Measurements from ENCODE around the gene FAM149B1. TPM values are rescaled to one million over a fixed set of nuclear protein-coding genes. Genes with fewer than 3 reads are reported as not detected.
A peak's percentile ranks its signal among the peaks of the same experiment; 100 is the strongest.

Gene FAM149B1
- polyA plus RNA-seq (2012; ENCODE audit: insufficient read length, low read depth), result 8.6 TPM

- TF ChIP-seq REST (IDR thresholded peaks at IDR 0.05; ENCODE audit: insufficient read depth in 1 of 2, low read depth in 2 of 2, low read length in 2 of 2), result no peak
- TF ChIP-seq FOXP2 (optimal IDR thresholded peaks at IDR 0.05; ENCODE audit: borderline replicate concordance, extremely low read depth, extremely low read length, insufficient read depth), result peak; percentile 43
- no peak for TF ChIP-seq SIN3A (IDR thresholded peaks at IDR 0.05; ENCODE audit: borderline replicate concordance, insufficient read depth, low read length)
- peak; percentile 92 for TF ChIP-seq TAF1 (IDR thresholded peaks at IDR 0.05; ENCODE audit: borderline replicate concordance, insufficient read depth, low read length)
- TF ChIP-seq POLR2AphosphoS5 (IDR thresholded peaks at IDR 0.05; ENCODE audit: low read depth, low read length), result peak; percentile 86
These were observed at the start of gene FAM149B1, which contains the start of gene ECD for GRCh38 chr10:73167783-73168464. FAM149B1 (plus strand) TSS chr10:73168119; CDS start chr10:73168340, 221 bp downstream. ECD (minus strand) TSS chr10:73168008; CDS start chr10:73163937, 4,071 bp downstream.

- TF ChIP-seq SIN3A (IDR thresholded peaks at IDR 0.05; ENCODE audit: borderline replicate concordance, insufficient read depth, low read length), result no peak
- no peak for TF ChIP-seq TAF1 (IDR thresholded peaks at IDR 0.05; ENCODE audit: borderline replicate concordance, insufficient read depth, low read length)
- TF ChIP-seq REST (IDR thresholded peaks at IDR 0.05; ENCODE audit: insufficient read depth in 1 of 2, low read depth in 2 of 2, low read length in 2 of 2), result no peak
- no peak for TF ChIP-seq FOXP2 (optimal IDR thresholded peaks at IDR 0.05; ENCODE audit: borderline replicate concordance, extremely low read depth, extremely low read length, insufficient read depth)
- TF ChIP-seq POLR2AphosphoS5 (IDR thresholded peaks at IDR 0.05; ENCODE audit: low read depth, low read length), result no peak
These were observed 48.5 kb upstream of the FAM149B1 start for GRCh38 chr10:73119457-73119856.

GRCh38 chr10:73119952-73120351 is 48.0 kb upstream of the FAM149B1 start:
- no peak for TF ChIP-seq REST (IDR thresholded peaks at IDR 0.05; ENCODE audit: insufficient read depth in 1 of 2, low read depth in 2 of 2, low read length in 2 of 2)
- TF ChIP-seq POLR2AphosphoS5 (IDR thresholded peaks at IDR 0.05; ENCODE audit: low read depth, low read length), result no peak
- TF ChIP-seq TAF1 (IDR thresholded peaks at IDR 0.05; ENCODE audit: borderline replicate concordance, insufficient read depth, low read length), result no peak
- TF ChIP-seq FOXP2 (optimal IDR thresholded peaks at IDR 0.05; ENCODE audit: borderline replicate concordance, extremely low read depth, extremely low read length, insufficient read depth), result no peak
- TF ChIP-seq SIN3A (IDR thresholded peaks at IDR 0.05; ENCODE audit: borderline replicate concordance, insufficient read depth, low read length), result no peak

GRCh38 chr10:73126343-73126742 is 41.6 kb upstream of the FAM149B1 start:
- TF ChIP-seq POLR2AphosphoS5 (IDR thresholded peaks at IDR 0.05; ENCODE audit: low read depth, low read length) (no peak), TAF1 (IDR thresholded peaks at IDR 0.05; ENCODE audit: borderline replicate concordance, insufficient read depth, low read length) (no peak), REST (IDR thresholded peaks at IDR 0.05; ENCODE audit: insufficient read depth in 1 of 2, low read depth in 2 of 2, low read length in 2 of 2) (no peak), FOXP2 (optimal IDR thresholded peaks at IDR 0.05; ENCODE audit: borderline replicate concordance, extremely low read depth, extremely low read length, insufficient read depth) (no peak), SIN3A (IDR thresholded peaks at IDR 0.05; ENCODE audit: borderline replicate concordance, insufficient read depth, low read length) (no peak)
